Activated CD4-positive, alpha-beta T cell treated with anti-CD3 and anti-CD28 coated beads for 4 hours (primary cell): ENCODE measurements around the gene MFAP3L.
"Not testable (repeated sequence)": the region's sequence is repeated elsewhere in the genome, so short reads cannot be mapped to it uniquely, and the experiment has no call there.

Experiments used
- DNase-seq, 2 donors: peaks; one replicate each; pipeline ENCODE4 v3.0.0-alpha.2; 2020

Gene MFAP3L

GRCh38 chr4:169986369-169986768 is 39.8 kb downstream of the MFAP3L start:
- no peak for DNase-seq

GRCh38 chr4:169985881-169986280 is 40.3 kb downstream of the MFAP3L start:
- no peak for DNase-seq

- no peak for DNase-seq
Observed at GRCh38 chr4:169984745-169985144, 41.5 kb downstream of the MFAP3L start.

DNA sequence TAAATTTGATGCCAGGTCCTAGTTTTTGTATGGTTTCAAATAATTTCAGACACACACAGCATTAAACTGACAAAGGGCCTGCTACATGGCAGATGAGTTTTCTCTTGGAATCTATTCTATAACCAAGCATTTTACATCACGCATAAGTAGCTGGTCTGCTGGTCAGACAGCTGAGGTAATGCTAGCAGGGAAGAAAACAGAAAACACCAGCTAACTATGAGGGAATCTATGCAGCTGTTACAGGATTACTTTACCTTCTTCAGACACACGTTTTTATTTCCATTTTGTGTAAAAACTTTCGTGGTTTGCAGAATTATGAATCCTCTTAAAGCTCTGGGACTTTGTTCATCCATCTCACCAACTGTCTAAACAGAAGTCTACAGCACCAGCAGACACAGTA is 42.0 kb downstream of the MFAP3L start:
- no peak for DNase-seq

DNA sequence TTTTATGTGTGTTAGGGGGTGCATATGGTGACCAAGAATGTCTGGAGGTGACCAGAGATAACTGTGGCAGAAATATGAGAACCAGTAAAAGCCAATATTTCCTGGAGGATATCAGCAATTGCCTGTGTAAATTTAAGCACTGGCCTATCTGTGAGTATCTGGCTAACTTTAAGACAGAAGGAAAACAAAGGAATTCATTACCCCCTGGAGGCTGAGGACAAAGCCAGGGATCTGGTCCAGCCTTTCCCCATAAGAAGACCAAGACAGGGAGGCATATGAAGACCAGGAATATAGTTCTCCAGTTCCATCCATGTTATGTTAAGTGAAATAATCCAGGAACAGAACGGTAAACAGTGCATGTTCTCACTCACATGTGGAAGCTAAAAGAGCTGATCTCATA is 49.2 kb downstream of the MFAP3L start:
- no peak for DNase-seq

DNA sequence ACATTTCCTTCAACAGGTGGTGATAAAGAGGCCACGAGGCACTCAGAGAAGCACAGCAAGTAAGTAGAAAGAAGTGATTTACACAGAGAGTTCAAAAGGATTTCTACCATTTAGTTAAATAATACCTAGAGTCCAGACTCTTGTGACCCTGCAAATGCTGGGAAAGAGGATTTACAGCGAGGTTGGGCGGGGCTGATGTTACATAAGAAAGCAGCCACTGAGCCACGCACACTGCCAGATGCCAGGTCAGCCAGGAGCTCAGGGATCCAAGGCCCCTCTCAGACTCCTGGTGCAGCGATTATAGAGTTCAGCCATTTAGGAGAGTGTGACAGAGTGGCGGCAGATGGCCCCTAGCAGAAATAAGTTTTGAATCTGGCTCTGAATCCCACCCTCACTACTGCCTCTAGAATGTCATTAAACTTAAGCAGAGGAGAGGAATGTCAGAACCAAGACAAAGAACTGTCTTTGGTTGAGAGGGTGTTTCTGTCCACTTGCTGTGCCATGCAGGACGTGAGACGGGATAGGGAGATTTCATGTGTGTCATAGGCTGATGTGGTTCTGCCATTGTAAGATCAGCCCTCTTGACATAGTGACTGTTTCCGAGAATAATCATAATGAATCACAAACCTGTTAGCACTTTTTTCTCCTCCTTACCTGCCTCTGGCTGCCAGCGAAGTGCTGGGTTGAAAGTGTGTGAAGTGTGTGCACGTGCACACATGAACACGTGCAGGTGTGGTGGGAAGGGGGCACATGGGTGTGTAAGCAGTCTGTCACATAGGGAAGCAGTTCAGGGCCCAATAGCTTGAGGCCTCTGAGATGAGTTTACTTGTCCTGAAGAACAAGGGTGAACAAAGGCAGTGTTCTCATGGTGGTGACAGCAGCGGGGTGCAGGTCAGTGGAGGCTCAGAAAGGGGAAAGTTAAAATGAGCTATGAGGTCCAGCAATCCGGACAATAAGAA is 50.1 kb downstream of the MFAP3L start:
- DNase-seq: no peak

- no peak for DNase-seq
Observed at GRCh38 chr4:169975131-169975837, 50.9 kb downstream of the MFAP3L start.

- DNase-seq: no peak
Observed at GRCh38 chr4:169971456-169972015, 54.7 kb downstream of the MFAP3L start.

DNA sequence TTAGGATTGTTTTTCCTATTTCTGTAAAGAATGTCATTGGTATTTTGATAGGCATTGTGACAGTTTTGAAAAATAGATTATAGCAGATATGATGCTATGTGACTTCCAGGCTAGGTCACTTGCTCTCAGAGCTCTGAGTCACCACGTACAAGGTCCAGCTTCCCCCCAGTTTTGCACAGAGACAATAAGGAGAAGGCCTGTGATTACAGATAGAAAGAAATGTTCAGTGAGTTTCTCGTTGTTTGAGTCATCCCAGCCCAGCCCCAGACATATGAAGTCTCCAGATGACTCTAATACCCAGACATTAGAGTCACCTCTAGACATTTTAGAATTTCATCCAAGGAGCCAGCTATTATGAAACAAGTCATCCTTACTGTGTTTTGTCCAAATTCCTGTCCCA is 57.2 kb downstream of the MFAP3L start:
- DNase-seq: no peak

GRCh38 chr4:169963998-169964397 is 62.2 kb downstream of the MFAP3L start:
- no peak for DNase-seq

DNA sequence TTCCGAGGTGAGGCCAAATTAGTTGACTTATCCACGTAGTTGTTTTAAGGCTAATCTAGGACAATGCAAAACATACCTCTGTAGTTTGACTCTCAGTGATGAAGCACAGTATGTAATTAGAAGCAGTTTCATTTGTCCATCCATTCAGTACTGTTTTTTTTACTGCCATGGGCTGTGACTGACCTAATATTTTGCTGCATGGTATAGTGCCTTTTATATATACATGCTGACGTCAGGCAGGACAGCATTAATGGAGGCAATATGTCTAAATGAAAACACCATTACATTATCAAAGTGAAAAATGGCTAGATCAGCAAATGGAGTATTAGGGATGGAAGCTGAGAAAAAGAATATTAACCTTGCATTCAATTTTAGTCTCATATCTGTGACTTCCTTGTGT is 66.9 kb downstream of the MFAP3L start:
- no peak for DNase-seq

DNA sequence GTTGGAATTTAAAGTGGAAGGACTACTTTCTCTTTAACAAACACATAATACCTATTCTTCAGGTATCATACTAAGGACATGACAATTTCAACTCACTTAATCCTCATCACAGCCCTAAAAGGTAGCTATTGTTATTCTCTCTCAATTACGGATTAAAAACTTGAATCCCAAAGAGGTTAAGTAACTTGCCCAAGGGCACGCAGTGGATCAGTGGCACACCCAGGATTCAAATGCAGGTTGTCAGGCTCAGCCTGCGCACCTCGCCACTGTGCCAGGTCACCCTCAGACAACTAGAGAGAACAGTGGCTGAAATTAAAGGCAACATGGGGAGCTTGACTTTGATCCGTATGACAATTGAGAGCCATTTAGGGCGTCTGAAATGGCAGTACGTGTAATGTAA is 67.6 kb downstream of the MFAP3L start:
- DNase-seq: no peak

GRCh38 chr4:169957785-169958184 is 68.4 kb downstream of the MFAP3L start:
- no peak for DNase-seq

GRCh38 chr4:169956091-169956843 is 69.9 kb downstream of the MFAP3L start:
- DNase-seq: no peak

- no peak for DNase-seq
Observed at GRCh38 chr4:169955521-169955920, 70.7 kb downstream of the MFAP3L start.

DNA sequence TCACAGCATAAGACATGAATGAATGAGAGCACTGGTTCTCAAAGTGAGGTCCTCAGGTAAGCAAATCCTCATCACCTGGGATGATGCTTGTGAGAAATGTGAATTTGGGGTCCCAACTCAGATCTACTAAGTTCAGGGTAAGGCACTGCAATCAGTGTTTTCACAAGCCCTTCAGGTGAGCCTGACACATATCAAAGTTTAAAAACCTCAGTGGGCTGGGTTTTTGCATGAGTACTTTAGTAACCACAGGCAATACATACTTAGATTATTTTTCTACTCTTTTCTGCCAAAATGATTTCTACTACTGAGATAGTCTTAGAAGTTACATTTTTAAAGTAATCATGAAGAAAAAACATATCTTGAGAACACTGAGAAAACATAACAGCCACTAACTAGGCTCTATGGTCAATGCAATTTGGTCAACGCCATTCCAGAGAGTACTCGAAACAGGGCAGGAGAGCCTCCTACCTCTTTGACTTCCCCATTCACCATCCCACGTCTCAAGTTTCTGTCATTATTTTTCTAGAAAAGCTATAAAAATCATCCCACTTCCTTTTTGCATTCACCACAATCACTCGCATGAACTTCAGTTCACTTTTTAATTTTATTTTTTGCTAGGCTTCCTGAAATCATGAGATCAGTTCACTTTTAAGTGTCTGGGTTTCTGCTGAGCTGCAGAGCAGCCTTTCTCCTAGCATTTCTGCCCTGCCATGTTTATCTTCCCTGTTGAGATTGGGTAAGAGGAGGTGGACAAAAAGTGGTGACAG is 73.8 kb downstream of the MFAP3L start:
- no peak for DNase-seq

DNA sequence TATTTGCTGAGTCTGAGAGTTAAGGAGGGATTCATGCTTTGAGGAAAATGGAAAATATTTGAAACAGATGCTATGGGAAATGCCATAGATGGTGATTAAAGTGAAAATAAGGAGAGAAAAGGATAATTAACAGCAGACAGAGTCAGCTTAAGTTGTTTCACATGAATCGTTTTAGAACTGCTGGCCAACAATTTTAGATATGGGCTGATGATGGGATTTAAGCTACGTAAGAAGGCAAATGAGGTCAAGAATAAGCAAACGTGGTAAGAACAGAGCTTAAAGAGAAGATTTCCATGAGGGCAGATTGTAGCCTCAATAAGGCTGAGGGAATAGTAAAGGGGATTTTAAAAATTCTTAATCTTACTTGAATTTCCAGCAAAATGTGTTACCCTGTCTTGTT is 77.9 kb downstream of the MFAP3L start:
- no peak for DNase-seq

GRCh38 chr4:169945636-169946035 is 80.6 kb downstream of the MFAP3L start:
- no peak for DNase-seq

- not testable (repeated sequence) for DNase-seq
Observed at GRCh38 chr4:169943601-169944000, 82.6 kb downstream of the MFAP3L start.

DNA sequence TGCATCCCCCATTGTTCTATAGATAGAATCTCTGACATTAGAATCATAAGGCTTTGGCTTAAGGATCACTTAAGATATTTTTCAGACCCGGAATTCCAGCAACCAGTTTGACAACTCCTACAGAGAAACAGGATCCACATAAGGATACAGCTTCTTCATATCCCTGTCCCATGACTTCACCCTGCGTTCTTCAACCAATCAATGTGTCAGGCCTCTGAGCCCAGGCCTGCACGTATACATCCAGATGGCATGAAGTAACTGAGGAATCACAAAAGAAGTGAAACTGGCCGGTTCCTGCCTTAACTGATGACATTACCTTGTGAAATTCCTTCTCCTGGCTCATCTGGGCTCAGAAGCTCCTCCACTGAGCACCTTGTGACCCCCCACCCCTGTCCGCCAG is 85.1 kb downstream of the MFAP3L start:
- DNase-seq: no peak

GRCh38 chr4:169940460-169940859 is 85.7 kb downstream of the MFAP3L start:
- no peak for DNase-seq
